Stimulated activated CD4-positive, alpha-beta T cell treated with anti-CD3 and anti-CD28 coated beads, Interleukin-12 subunit alpha, Interleukin-12 subunit beta, amount 100 ng/mL, for 24 hours (primary cell): ENCODE data around the gene TRIM4.
"Not testable (repeated sequence)": the region's sequence is repeated elsewhere in the genome, so short reads cannot be mapped to it uniquely, and the experiment has no call there.

Source experiments
- DNase-seq, 2 experiments: peaks; one replicate each; pipeline ENCODE4 v3.0.0-alpha.2; 2020; ENCODE audit warnings: low read depth in 2 of 2

The TRIM4 gene

DNA sequence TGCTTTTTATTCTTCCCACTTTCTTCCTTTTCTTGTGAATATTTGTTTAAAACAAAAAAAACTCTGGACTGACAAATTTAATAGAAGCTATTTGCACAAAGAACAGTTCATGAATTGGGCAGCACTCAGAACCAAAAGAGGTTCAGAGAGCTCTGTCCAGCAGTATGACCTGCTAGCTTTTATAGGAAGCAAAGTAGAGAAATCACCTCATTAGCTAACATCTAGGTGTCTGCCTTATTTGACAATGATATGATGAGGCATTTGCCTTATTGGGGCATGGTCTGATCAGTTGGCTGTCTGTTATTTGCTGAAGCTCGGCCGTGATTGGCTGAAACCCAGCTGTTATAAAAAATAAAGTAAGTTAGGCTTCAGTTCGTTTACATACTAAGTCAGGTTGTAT, 819 bp upstream of the TRIM4 start:
- DNase-seq, result no peak

DNA sequence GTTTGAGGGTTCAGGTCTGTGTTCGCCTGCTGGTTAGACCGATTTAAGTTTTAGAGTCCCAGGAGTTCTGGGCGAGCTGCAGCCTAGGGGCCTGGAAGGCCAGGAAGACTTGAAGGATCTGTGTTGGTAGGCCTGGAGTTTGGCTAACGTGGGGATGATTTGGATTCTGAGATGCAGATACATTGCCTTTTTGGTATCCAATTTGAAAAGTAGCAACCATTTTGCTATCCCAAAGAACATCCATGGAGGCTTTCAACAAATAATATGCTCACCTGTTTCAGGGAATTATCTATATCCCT, 433 bp upstream of the TRIM4 start:
- no peak for DNase-seq

DNA sequence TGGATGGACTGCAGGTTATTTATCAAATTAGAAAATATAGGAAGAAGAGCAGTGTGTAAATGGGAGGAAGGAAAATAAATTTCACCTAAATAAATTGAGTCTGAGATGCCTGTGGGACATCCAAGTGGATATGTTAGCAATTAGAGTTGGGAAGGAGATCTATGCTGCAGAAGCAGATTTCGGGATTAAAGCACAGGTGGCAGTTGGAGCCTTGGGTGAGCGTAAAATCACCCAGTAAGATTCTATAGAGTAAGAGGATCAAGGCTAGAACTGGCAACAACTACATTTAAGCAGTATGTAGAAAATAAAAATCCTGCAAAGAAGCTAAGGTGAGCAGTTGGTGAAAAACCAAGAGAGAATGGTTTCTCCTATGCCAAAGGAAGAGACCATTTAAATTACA, 8.4 kb downstream of the TRIM4 start:
- no peak for DNase-seq

DNA sequence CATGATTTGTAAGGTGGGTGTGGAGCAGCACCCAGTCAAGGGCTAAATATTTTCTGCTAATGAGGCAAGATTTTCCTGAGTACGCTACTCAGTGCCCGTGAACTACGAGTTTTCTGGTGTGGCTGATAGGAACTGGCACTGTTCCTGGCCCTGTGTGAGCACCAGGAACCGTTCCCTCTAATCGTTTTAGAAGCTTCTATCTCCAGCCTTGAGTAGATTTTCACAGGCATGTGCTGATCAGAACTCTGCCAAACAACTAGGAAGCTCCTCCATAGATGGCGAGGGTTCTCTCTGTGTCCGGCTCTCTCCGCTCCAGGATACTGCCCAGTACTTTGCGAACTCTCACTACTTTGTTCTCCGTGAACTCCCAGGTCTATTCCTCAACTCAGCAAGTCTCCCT, 17.7 kb downstream of the TRIM4 start:
- DNase-seq, result no peak

DNA sequence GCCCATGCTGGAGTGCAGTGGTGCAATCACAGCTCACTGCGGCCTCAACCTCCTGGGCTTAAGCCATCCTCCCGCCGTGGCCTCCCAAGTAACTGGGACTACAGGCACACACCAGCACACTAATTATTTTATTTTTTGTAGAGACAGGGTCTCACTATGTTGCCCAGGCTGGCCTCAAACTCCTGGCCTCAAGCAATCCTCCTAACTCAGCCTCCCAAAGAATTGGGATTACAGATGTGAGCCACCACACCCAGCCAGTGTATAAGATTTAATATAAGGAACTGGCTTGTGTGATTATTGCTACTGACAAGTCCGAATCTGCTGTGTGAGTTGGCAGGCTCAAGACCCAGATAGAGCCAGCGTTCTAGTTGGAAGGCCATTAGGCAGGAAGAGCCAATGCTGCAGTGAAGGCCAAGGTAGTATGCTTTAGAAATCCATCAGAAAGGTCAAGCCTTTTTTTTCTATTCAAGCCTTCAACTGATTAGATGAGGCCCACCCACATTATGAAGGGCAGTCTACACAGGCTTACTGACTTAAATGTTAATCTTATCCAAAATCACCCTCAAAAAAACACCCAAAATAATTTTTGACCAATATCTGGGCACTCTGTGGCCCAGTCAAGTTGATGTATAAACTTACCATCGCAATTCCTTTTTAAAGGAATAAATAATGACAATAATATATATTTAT, 19.4 kb downstream of the TRIM4 start:
- no peak for DNase-seq

DNA sequence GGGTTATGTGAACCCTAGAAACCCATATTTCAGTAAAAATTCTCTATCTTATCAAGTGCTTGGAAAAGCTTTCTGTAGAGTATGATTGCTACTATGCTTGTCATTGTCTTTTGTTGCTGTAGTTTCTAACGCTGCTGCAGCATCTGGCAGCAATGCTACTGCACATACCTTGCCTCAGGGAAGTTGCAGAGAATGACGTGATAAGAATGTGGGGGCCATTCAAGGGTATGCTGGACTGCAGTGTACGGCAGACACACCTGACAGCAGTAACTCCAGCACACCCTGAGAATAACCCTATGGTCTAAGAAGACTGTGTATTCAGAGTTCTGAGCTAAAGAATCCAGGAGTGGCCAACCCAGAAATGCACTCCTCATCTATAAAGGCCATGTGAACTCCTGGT, 20.5 kb downstream of the TRIM4 start:
- DNase-seq, result no peak

DNA sequence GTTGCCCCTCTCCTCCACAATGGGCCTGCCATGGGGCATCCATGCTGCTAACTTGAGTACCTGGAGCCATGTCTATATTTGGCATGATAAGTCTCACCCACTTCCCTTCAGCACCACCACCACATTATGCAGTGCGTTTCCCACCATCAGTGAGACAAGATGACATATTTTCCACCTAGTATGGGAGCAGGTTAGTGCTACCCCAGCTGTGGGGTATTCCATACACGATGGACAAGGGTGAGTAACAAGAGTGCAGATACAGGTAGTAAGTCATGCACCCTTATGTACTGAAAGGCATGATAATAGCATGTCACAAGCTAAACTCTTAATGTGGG, 21.3 kb downstream of the TRIM4 start:
- DNase-seq, result no peak

DNA sequence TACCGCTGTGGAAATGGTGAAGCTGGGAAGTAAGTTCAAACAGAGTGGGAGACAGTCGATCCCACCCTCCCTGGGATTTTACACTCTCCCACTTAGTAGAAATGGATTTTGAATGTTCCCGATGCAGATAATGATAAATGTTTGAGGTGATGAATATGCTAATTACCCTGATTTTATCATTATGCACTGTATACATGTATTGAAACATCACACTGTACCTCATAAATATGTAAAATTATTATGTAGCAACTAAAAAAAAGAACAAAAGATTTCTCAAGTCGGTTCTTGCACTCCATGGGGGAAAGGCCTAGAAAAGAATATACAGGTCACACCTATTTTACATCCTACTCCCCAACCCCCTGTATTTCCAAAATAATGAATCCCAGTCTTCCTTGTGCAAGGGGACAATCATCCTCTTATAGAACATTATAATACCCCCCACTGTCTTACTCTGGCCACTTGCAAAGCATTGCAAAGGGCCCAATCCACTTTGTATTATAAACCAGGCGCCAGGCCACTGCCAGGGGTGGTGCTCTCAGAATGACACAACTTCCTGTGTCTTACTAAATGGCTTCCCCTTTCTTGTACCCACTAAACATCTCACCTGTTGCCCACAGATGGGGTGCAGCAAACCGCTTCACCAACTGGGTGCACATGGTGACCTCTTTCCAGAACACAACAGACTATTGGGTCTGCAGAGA, 21.9 kb downstream of the TRIM4 start:
- no peak for DNase-seq

DNA sequence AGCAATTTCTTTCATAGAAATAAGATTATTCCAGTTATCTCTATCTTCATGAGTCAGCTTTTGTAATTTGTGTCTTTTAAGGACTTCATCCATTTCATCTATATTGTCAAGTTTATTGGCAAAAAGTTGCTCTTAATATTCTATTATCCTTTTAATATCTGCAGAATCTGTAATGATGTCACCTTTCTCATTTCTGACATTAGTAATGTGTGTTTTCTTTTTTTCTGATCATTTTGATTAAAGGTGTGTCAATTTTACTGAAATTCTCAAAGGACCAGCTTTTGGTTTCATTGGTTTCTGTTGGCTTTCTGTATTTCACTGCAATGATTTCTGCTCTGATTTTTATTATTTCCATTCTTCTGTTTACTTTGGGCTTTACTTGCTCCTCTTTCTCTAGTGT, 24.6 kb downstream of the TRIM4 start:
- no peak for DNase-seq

DNA sequence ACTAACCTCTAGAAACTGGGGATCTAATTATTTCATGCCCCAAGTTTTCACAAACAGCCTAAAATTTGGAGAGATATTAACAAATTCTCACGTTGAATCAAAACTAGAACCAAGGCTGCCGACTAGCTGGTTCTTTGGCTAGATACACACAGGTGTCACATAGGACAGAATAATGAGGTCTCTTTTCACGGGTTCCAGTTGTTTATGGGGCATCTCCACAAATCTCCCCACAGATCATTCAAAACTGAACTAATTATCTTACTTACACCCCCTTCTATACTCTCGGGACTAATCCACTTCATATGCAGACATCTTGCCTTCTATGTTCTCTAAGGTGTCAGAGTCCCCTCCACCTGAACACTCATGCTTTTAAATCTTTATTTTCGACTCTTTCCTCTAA, 26.1 kb downstream of the TRIM4 start:
- no peak for DNase-seq

DNA sequence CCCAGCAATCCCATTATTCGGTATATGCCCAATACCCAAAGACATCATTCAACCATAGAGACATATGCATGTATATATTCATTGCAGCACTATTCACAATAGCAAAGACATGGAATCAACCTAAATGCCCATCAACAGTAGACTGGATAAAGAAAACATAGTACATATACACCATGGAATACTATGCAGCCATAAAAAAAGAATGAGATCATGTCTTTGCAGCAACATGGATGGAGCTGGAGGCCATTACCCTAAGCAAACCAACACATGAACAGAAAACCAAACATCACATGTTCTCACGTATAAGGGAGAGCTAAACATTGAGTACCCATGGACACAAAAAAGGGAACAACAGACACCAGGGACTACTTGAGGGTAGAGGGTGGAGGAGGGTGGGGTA, 29.0 kb downstream of the TRIM4 start:
- not testable (repeated sequence) for DNase-seq

DNA sequence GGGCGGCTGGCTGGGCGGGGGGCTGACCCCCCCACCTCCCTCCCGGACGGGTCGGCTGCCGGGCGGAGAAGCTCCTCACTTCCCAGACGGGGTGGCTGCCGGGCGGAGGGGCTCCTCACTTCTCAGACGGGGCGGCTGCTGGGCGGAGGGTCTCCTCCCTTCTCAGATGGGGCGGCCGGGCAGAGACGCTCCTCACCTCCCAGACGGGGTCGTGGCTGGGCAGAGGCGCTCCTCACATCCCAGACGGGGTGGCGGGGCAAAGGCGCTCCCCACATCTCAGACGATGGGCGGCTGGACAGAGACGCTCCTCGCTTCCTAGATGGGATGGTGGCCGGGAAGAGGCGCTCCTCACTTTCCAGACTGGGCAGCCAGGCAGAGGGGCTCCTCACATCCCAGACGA, 31.0 kb downstream of the TRIM4 start:
- DNase-seq, result not testable (repeated sequence)

DNA sequence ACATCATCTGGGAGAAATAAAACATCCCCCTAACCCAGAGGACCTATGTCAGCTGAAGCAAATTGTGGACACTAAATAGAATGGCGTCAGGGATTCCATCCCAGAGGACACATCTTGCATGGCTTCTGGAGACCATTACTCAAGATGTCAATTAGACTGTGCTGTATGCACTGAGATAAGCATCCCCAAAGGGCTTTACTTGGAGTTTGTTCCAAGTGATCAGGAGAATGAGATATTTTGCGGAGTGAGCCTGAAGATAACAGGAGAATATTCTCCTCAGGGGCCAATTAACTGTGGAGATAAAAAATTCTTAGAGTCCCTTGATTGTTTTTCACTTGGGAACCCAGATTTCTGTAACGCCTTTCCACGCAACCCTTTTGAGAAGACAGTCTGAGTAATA, 38.0 kb downstream of the TRIM4 start:
- no peak for DNase-seq

DNA sequence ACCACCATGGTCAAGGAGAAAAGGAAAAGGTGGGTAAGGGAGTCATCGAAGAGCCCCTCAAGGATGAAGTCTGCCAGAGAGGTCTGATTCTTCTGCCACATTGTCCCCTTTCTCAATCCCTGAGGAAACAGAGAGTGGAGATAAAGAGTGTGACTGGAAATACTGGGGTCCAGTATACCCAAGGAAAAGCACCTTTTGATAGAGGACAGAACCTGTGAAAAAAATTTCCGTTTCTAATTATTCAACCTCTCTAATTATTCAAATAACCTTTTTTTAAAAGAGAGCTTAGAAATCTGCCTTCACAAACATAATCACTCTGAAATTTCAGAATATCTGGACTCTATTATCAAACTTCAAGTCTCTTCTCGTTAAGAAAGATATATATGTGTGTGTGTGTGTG, 42.4 kb downstream of the TRIM4 start, which contains the start of gene OR2AE1:
Gene OR2AE1, minus strand, starts transcription at position 101 of the 400 bp plus-strand sequence. Its CDS starts 0 bp downstream, at position 101.
- DNase-seq, result no peak

DNA sequence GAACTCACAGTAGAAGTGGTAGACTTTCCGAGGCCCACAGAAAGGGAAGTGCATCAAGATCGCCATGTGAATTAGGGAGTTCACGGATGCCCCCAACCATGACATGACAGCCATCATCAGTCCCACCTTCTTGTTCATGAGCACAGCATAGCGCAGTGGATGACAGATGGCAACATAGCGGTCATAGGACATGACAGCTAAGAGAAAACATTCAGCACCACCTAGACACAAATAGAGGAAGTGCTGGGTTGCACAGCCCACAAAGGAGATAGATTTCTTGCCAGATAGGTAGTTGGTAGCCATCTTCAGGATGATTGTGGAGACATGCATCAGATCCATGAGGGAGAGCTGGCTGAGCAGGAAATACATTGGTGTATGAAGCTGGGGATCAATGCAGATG, 42.8 kb downstream of the TRIM4 start:
- no peak for DNase-seq

DNA sequence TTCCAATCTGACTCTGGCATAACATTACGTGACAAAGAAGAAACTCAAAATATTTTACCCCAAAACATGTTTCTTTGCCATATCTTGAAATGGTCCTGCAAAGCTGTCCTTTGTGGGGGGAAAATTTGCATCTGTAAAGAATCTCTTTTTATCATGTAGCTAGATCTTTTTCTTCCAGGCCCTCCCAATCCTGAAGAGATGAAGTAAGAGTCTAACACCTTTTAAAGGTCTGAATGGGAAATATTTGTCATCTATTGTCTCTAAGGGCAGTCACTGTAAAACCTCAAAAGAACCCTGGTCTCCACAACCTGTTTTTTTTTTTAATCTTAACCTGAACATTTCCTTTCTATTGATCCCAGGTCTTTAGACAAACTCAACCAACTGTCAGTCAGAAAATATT, 51.1 kb downstream of the TRIM4 start:
- DNase-seq, result no peak

DNA sequence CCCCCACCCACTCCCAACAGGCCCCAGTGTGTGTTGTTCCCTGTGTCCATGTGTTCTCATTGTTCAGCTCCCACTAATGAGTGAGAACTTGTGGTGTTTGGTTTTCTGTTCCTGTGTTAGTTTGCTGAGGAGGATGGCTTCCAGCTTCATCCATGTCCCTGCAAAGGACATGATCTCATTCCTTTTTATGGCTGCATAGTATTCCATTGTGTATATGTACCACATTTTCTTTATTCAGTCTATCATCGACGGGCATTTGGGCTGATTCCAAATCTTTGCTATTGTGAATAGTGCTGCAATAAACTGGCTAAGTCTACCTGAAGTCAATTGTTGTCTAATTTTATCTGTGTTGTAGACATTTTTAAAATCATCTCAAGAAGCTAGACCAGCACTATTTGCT, 51.9 kb downstream of the TRIM4 start:
- DNase-seq, result not testable (repeated sequence)

DNA sequence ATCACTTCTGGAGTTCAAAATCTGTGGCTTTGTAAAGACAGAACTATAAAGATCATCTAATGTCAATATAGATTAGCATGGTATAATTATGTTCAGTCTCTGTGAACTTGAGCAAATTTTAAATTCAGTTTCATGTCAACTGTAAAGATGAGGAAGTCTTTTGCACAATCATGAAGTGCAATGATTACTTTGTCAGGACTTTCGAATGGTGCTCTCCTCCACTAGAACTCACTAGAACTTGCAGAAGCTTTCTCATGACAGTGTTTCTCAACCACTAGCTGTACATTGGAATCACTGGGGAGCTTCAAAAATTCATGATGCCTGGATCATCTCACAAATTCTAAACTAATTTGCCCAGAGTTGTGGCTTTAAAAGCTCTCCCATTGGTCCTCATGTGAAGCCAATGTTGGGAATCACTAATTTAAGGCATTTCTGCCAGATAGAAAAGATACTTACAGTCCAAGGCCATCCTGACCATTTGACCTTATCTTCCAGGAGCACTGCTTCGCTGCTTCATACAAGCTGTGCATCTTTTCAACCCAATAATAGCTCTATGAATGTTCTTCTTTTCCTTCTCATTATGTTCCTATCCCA, 55.4 kb downstream of the TRIM4 start:
- DNase-seq, result no peak

DNA sequence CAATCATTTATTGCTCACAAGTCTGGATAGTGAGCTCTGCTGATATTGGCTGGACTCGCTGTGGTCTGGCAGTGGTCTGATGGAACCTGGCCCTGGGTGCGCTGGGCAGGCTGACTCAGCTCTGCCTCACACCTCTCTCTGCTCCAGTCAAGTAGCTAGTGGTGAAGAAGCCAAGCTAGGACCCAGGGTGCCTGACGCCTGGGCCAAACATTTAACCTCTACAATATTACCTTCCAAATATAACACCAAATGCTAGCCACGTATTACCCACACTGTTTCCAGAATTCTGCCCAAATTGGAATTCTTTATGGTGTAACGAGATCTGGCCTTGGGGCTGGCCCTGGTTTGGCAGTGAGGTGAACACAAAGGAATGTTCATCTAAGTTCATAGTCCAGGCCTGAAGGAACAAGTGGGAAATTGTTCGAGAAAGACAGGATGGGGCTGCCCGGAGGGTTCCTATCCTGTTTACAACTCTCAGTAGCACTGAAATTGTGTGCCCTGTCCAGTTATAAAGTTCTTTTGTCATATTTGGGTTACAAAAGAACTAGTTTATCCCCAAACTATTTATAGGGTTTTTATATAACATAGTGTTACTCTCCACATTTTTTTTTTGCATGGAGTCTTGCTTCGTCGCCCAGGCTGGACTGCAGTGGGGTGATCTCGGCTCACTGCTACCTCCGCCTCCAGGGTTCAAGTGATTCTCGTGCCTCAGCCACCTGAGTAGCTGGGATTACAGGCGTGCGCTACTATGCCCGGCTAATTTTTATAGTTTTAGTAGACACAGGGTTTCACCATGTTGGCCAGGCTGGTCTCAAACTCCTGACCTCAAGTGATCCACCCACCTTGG, 58.8 kb downstream of the TRIM4 start:
- no peak for DNase-seq

DNA sequence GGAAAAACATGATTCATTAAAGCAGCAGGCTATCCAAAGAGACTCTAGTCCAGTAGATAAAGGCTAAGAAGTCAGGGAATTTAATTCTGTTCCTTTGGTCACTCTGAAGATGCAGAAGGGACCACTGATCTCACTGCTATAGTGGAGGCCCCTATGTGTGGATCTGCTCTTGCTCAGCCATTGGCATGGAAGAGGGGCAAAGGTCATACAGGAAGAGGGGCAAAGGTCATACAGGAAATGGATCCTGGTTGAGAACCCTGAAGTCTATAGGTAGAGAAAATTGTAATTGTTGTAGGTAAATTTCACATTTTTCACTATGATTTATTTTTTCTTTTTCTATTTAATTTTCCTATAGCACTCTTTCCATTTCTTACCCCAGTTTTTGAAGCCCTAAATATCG, 64.1 kb downstream of the TRIM4 start:
- no peak for DNase-seq

DNA sequence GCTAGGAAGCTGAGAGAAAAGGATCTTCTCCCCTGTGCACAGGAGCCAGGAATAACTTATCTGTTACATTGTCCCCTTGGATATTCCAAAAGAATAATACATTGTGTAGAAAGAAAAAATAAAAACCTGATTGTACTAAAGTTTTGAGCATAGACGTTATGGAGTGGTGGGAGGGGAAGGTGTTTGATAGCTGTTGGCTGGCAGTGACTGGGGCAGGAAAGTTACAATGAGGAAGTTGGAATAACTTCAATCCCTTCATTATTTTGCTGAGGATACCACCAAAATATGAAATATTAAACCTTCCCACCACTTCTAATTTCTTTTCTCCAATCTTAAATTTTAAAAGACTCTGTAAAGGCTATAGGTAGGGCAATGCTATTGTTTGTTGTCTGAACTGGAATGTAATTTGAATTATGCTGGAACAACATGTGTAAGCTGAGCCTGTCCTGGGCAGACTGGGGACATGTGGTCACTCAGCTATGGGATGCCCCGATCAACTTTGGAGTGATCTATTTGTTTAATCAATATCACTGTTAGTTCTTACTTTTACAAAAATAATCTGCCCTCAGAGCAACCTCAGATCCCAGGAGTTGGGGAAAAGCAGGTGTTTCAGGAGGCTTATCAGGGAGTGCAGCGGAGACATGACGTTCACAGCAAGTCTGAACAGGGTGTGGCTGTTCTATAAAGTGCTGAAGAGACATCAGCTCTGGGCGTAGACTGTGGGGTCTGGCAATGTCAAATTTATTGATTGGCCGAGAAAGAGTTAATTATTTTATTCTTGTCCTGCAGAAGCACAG, 70.7 kb downstream of the TRIM4 start:
- DNase-seq, result no peak

DNA sequence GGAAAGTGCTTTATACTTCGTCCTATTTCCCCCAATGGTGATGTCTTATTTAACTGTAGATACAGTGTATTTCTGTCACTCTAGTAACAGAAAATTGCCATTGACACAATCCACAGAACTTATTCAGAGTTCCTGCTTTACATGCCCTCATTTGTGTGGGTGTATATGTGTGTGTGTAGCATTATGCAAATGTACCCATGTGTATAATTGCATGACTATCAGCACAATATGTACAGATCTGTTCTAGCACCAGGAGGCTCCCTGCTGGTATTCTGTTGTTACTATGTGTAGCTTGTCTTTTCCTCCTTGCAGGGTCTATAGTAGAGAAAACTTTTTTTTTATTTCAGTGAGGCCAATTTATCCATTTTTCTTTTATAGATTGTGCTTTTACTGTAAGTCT, 75.0 kb downstream of the TRIM4 start:
- DNase-seq, result no peak
